HG03558 (cell line): ENCODE measurements around the gene UPP1.
"Not testable (repeated sequence)": the region's sequence is repeated elsewhere in the genome, so short reads cannot be mapped to it uniquely, and the experiment has no call there.

Experiments
- ATAC-seq: cut with Tn5 transposase; IDR thresholded peaks from one replicate; pipeline ENCODE4 v1.9.1; 2021; ENCODE audit warnings: moderate number of reproducible peaks; ENCODE audit not compliant: unreplicated experiment; ENCODE audit errors: extremely low read depth

Gene UPP1

DNA sequence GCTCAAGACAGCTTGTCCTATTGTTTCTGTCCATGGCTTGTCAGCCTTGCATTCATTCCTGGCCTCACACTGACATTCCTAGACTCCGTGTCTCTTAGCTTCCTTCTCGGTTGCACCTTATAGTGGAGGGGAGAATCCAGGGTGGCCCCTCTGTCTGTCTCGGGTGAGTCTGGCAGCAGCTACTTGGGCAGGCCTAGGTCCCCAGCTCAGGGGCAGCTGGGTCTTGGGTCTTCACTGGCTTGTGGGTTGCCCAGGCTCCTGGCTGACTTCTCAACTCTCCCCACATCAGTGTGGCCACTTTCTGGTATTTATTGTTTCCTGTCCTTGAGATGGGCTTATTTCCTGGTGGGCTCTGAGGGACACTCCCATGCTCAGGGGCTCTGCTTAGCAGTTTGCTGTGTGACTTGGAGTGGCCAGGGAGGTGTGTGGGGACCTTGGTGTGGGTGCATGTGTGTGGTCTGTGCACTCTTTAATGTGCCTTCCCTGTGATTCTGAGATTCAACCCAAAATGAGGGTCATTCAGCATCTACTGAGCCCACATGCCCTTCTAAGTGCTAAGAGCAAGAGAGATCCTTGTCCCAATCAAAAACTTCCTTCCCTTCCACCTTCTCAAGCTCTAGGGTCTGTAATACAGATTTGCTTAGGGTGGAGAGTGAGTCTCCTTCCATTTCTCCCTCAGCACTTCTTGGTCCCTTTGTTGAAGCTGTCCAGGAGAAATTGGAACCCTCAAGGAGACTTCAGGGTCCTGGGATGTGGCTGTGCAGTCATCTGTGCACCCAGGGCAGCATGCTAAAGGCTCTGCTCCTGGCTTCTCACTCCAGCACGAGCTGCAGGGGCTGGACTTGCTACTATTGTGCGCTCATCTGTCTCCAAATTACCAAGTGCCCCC, 20.1 kb downstream of the UPP1 start:
- no peak for ATAC-seq

- ATAC-seq = peak; percentile 63
Observed at GRCh38 chr7:48109848-48110663, 21.0 kb downstream of the UPP1 start.

- ATAC-seq = no peak
Observed at GRCh38 chr7:48110868-48111267, 21.8 kb downstream of the UPP1 start.

DNA sequence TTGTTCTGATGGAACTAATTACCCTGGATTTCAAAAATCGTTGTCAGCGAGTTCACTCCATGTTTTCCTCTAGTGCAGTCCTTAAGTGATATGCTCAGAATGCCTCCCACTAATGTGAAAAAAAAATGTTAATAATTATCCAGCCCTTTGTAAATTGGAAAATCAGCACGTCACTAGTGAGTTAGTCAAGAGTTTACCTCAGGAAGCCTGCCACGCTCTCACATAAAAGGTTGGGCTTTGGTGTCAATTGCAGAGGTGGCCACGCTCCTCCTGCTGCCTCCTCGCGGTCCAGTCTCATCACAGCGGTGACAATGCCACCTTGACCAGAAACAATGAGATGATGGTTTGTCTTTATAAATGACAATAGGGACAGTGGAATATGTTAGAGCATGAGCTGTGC, 22.5 kb downstream of the UPP1 start:
- ATAC-seq = no peak

DNA sequence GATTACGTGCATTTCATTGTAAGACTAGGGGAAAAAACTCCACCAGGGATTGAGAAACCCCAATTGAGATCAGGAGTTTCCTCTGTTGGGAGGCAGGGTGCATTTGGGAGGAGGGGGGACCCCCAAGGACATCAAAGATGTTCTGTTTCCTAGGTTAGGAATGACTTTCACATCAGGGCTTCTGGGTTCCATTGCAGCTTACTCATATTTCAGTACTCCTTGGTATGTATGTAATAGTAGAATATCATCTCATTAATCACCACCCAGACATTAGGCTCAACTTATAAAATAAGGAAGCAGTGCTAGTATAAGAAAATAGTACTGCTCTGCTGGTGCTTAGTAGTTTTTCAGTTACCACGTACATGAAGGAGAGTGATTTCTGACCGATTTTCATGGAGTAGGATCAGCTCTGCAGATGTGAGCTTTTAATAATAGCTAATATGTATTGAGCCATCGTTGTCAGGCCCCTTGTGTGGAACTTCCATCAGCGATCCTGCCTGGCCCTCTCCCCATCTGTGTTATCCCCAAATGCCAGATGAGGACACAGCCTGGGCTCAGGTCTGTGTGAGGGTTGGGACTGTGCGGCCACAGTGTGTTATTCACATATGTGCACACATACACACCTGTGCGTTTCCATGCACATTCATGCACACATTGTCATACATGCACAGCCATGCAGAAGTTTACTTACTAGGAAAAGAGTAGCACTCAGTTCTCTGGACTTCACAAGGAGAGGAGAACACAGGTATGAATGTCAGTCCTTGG, 23.5 kb downstream of the UPP1 start:
- ATAC-seq = no peak

DNA sequence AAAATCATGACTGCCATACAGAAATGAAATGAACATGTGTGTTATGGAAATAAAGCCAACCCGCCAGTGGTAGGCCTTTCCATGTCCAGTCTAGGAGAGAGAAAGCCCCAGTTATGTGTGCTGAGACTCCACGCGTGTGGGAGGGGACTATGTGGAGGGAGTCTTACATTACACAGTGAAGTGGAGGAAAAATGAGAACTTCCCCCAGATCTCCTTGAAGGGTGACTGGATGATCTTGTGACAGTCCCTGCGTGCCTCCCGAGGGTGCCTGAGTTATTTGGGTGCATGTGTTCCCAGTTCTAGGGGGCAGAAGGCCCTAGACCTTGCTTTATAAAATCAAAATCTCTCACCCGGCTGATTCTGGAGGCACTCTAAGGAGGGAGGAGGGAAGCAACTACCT, 24.2 kb downstream of the UPP1 start:
- ATAC-seq = no peak

- ATAC-seq = no peak
Observed at GRCh38 chr7:48114115-48114514, 25.1 kb downstream of the UPP1 start.

DNA sequence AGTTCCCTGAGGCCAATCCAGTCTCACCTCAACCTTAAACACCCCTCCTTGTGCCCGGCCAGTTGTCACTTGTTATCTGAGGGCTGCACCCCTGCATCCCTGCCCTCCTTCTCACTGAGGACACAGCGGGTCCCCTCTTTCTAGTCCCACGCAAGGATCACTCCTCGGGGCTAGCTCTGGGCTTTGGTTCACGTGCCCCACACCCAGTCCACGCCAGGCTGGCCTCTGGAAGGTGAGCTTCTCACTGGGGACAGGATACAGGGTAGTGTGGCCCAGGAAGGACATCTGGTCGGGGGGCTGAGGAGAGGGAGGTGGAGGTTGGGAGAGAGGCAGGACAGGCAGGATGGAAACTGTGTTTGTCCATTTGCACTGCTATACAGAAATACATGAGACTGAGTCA, 25.5 kb downstream of the UPP1 start:
- ATAC-seq = no peak

GRCh38 chr7:48116043-48116442, 27.0 kb downstream of the UPP1 start:
- no peak for ATAC-seq

- ATAC-seq = no peak
Observed at GRCh38 chr7:48118041-48118440, 29.0 kb downstream of the UPP1 start.

DNA sequence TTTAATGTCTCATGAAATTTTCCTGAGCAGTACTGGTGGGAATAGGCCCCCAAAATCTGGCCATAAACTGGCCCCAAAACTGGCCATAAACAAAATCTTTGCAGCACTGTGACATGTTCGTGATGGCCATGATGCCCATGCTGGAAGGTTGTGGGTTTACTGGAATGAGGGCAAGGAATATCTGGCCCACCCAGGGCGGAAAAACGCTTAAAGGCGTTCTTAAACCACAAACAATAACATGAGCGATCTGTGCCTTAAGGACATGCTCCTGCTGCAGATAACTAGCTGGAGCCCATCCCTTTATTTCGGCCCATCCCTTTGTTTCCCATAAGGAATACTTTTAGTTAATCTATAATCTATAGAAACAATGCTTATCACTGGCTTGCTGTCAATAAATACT, 31.5 kb downstream of the UPP1 start:
- ATAC-seq = not testable (repeated sequence)

GRCh38 chr7:48126037-48126436, 37.0 kb downstream of the UPP1 start:
- no peak for ATAC-seq

GRCh38 chr7:48130658-48131108, 41.6 kb downstream of the UPP1 start:
- ATAC-seq = peak; percentile 67

GRCh38 chr7:48132792-48133191, 43.7 kb downstream of the UPP1 start:
- no peak for ATAC-seq

- ATAC-seq = no peak
Observed at GRCh38 chr7:48139459-48139858, 50.4 kb downstream of the UPP1 start.

- no peak for ATAC-seq
Observed at GRCh38 chr7:48140001-48140681, 51.1 kb downstream of the UPP1 start.

DNA sequence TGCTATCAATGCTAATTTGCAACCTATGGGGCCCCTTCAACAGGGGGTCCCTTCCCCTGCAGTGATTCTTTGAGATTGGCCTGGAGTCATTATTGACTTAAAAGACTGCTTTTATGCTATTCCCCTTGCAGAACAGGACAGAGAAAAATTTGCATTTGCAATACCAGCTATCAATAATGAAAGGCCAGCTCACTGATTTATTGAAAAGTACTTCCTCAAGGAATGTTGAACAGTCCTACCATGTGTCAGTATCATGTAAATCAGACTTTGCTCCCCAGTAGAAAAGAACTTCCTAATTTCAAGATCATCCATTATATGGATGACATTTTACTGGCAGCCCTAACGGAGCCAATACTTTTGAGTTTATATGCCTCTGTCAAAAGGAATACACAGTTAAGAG, 52.5 kb downstream of the UPP1 start:
- no peak for ATAC-seq

- ATAC-seq = no peak
Observed at GRCh38 chr7:48144291-48144768, 55.3 kb downstream of the UPP1 start.

- ATAC-seq = no peak
Observed at GRCh38 chr7:48147078-48147591, 58.1 kb downstream of the UPP1 start.

DNA sequence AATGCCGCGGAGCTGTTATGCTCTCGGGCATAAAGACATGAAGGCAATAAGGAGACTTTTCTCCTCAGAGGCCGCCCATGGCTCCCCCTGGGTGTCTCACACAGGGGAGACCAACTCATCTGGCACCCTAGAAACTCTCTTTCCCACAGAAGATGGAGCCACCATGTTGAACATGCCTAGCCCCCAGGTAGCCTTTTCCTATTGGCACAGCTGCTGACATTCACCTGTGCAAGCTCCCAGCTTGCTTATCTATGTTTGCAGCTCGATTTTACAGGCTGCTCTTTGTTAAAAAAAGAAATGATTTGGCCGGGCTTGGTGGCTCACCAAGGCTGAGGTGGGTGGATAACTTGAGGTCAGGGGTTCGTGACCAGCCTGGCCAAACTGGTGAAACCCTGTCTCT, 58.6 kb downstream of the UPP1 start:
- not testable (repeated sequence) for ATAC-seq
